ENCODE results near the gene NUDT13. TPM values are rescaled to one million over a fixed set of nuclear protein-coding genes. Genes with fewer than 3 reads are reported as not detected.
A peak's percentile ranks its signal among the peaks of the same experiment; 100 is the strongest.

NUDT13 gene
- total RNA-seq, 1 experiment from 2014 or later: not detected

GRCh38 chr10:73152009-73152408 lies 41.8 kb downstream of the NUDT13 start:
- no peak for DNase-seq (ENCODE audit: low spot score)
- in situ Hi-C loops (cut with HindIII; ENCODE audit: low sequenced_read_pairs): no loop called here

- in situ Hi-C loops (cut with HindIII; ENCODE audit: low sequenced_read_pairs): no loop called here
- no peak for DNase-seq (ENCODE audit: low spot score)
Observed at GRCh38 chr10:73156054-73156453, 45.8 kb downstream of the NUDT13 start.

GRCh38 chr10:73159038-73159648 lies 48.9 kb downstream of the NUDT13 start:
- DNase-seq (ENCODE audit: low spot score): peak; percentile 77
- in situ Hi-C loops (cut with HindIII; ENCODE audit: low sequenced_read_pairs): no loop called here

GRCh38 chr10:73161079-73161478 lies 50.8 kb downstream of the NUDT13 start:
- in situ Hi-C loops (cut with HindIII; ENCODE audit: low sequenced_read_pairs): no loop called here
- DNase-seq (ENCODE audit: low spot score): no peak

- in situ Hi-C loops (cut with HindIII; ENCODE audit: low sequenced_read_pairs): no loop called here
Observed at GRCh38 chr10:73161662-73162061, 51.4 kb downstream of the NUDT13 start.

GRCh38 chr10:73163096-73163495 lies 52.8 kb downstream of the NUDT13 start:
- no peak for DNase-seq (ENCODE audit: low spot score)
- in situ Hi-C loops (cut with HindIII; ENCODE audit: low sequenced_read_pairs): no loop called here

More at GRCh38 chr10:73161662-73162061, 51.4 kb downstream of the NUDT13 start:
- no peak for DNase-seq (ENCODE audit: low spot score)

GRCh38 chr10:73166972-73167371 lies 56.7 kb downstream of the NUDT13 start:
- in situ Hi-C loops (cut with HindIII; ENCODE audit: low sequenced_read_pairs): no loop called here
- no peak for DNase-seq (ENCODE audit: low spot score)

GRCh38 chr10:73167458-73167782 lies 57.2 kb downstream of the NUDT13 start:
- in situ Hi-C loops (cut with HindIII; ENCODE audit: low sequenced_read_pairs): no loop called here

GRCh38 chr10:73167783-73168464 lies 57.7 kb downstream of the NUDT13 start, which contains the start of the genes ECD and FAM149B1:
Gene ECD, minus strand, starts transcription at chr10:73168008. Its CDS starts 4,071 bp downstream, at chr10:73163937.
Gene FAM149B1, plus strand, starts transcription at chr10:73168119. Its CDS starts 221 bp downstream, at chr10:73168340.
- in situ Hi-C loops (cut with HindIII; ENCODE audit: low sequenced_read_pairs): no loop called here
- peak; percentile 95 for DNase-seq (ENCODE audit: low spot score)

More at GRCh38 chr10:73167458-73167782, 57.2 kb downstream of the NUDT13 start:
- no peak for DNase-seq (ENCODE audit: low spot score)

- no peak for DNase-seq (ENCODE audit: low spot score)
- in situ Hi-C loops (cut with HindIII; ENCODE audit: low sequenced_read_pairs): no loop called here
Observed at GRCh38 chr10:73168465-73168803, 58.2 kb downstream of the NUDT13 start.

- in situ Hi-C loops (cut with HindIII; ENCODE audit: low sequenced_read_pairs): no loop called here
- no peak for DNase-seq (ENCODE audit: low spot score)
Observed at GRCh38 chr10:73169320-73169719, 59.1 kb downstream of the NUDT13 start.

GRCh38 chr10:73172867-73173266 lies 62.6 kb downstream of the NUDT13 start:
- in situ Hi-C loops (cut with HindIII; ENCODE audit: low sequenced_read_pairs): no loop called here
- DNase-seq (ENCODE audit: low spot score): no peak

- in situ Hi-C loops (cut with HindIII; ENCODE audit: low sequenced_read_pairs): no loop called here
- DNase-seq (ENCODE audit: low spot score): no peak
Observed at GRCh38 chr10:73174148-73174925, 64.1 kb downstream of the NUDT13 start.

Other genes starting within 250 kb of the NUDT13 start
- not detected in 2 replicates for gene OIT3, start 216.7 kb upstream of the NUDT13 start, total RNA-seq (2014; rRNA removed; shearing (Covaris generic))
- gene PLA2G12B, start 155.6 kb upstream of the NUDT13 start, total RNA-seq (2014; rRNA removed; shearing (Covaris generic)): not detected in 2 replicates
- gene P4HA1, start 13.6 kb upstream of the NUDT13 start, total RNA-seq (2014; rRNA removed; shearing (Covaris generic)): 49.0 and 62.2 TPM in 2 replicates
- 55.0 and 60.2 TPM in 2 replicates for gene ECD, start 57.6 kb downstream of the NUDT13 start, total RNA-seq (2014; rRNA removed; shearing (Covaris generic))
- gene FAM149B1, start 57.7 kb downstream of the NUDT13 start, total RNA-seq (2014; rRNA removed; shearing (Covaris generic)): 12.8 and 26.6 TPM in 2 replicates
- gene DNAJC9, start 136.8 kb downstream of the NUDT13 start, total RNA-seq (2014; rRNA removed; shearing (Covaris generic)): 43.4 and 53.3 TPM in 2 replicates
- gene MRPS16, start 142.2 kb downstream of the NUDT13 start, total RNA-seq (2014; rRNA removed; shearing (Covaris generic)): 73.5 and 94.1 TPM in 2 replicates
- gene CFAP70, start 248.4 kb downstream of the NUDT13 start, total RNA-seq (2014; rRNA removed; shearing (Covaris generic)): 0.78 and 2.0 TPM in 2 replicates

All from G401 (cell line).